ENCODE data around the gene CTNND1.
"Not testable (repeated sequence)": the region's sequence is repeated elsewhere in the genome, so short reads cannot be mapped to it uniquely, and the experiment has no call there.

CTNND1 gene

GRCh38 chr11:57791321-57792059 is 29.9 kb downstream of the CTNND1 start:
- no peak for DNase-seq (ENCODE audit: low spot score)

GRCh38 chr11:57792060-57792541 is 30.5 kb downstream of the CTNND1 start:
- no peak for DNase-seq (ENCODE audit: low spot score)

GRCh38 chr11:57792870-57793269 is 31.3 kb downstream of the CTNND1 start:
- DNase-seq (ENCODE audit: low spot score): no peak

GRCh38 chr11:57793351-57794115 is 31.9 kb downstream of the CTNND1 start:
- DNase-seq (ENCODE audit: low spot score): no peak

- peak; percentile 67 for DNase-seq (ENCODE audit: low spot score)
These were observed 37.4 kb downstream of the CTNND1 start for GRCh38 chr11:57798905-57799559.

- DNase-seq (ENCODE audit: low spot score): peak; percentile 81
These were observed 39.0 kb downstream of the CTNND1 start for GRCh38 chr11:57800444-57801182.

- no peak for DNase-seq (ENCODE audit: low spot score)
These were observed 39.5 kb downstream of the CTNND1 start for GRCh38 chr11:57801183-57801485.

- DNase-seq (ENCODE audit: low spot score): no peak
These were observed 40.8 kb downstream of the CTNND1 start for GRCh38 chr11:57802411-57802810.

GRCh38 chr11:57804466-57804865 is 42.9 kb downstream of the CTNND1 start:
- no peak for DNase-seq (ENCODE audit: low spot score)

GRCh38 chr11:57805780-57806179 is 44.2 kb downstream of the CTNND1 start:
- DNase-seq (ENCODE audit: low spot score): no peak

GRCh38 chr11:57812634-57813033 is 51.0 kb downstream of the CTNND1 start:
- no peak for DNase-seq (ENCODE audit: low spot score)

GRCh38 chr11:57815476-57815875 is 53.9 kb downstream of the CTNND1 start:
- no peak for DNase-seq (ENCODE audit: low spot score)

GRCh38 chr11:57815877-57816276 is 54.3 kb downstream of the CTNND1 start:
- no peak for DNase-seq (ENCODE audit: low spot score)

- DNase-seq (ENCODE audit: low spot score): no peak
These were observed 57.2 kb downstream of the CTNND1 start for GRCh38 chr11:57818812-57819211.

GRCh38 chr11:57819252-57819979 is 57.8 kb downstream of the CTNND1 start:
- DNase-seq (ENCODE audit: low spot score): no peak

GRCh38 chr11:57823859-57824258 is 62.3 kb downstream of the CTNND1 start:
- no peak for DNase-seq (ENCODE audit: low spot score)

GRCh38 chr11:57834852-57835251 is 73.2 kb downstream of the CTNND1 start:
- DNase-seq (ENCODE audit: low spot score): no peak

- not testable (repeated sequence) for DNase-seq (ENCODE audit: low spot score)
These were observed 77.0 kb downstream of the CTNND1 start for GRCh38 chr11:57838609-57839008.

- no peak for DNase-seq (ENCODE audit: low spot score)
These were observed 81.3 kb downstream of the CTNND1 start for GRCh38 chr11:57842873-57843272.

- no peak for DNase-seq (ENCODE audit: low spot score)
These were observed 106.4 kb downstream of the CTNND1 start for GRCh38 chr11:57867966-57868365.

GRCh38 chr11:57868491-57868890 is 106.9 kb downstream of the CTNND1 start:
- DNase-seq (ENCODE audit: low spot score): no peak
